ENCODE results near the gene VWA5B1.

GRCh38 chr1:20350421-20350820 lies 59.7 kb downstream of the VWA5B1 start:
- no peak for TF ChIP-seq POLR2A (IDR thresholded peaks at IDR 0.05)
- TF ChIP-seq, protein P1, sequence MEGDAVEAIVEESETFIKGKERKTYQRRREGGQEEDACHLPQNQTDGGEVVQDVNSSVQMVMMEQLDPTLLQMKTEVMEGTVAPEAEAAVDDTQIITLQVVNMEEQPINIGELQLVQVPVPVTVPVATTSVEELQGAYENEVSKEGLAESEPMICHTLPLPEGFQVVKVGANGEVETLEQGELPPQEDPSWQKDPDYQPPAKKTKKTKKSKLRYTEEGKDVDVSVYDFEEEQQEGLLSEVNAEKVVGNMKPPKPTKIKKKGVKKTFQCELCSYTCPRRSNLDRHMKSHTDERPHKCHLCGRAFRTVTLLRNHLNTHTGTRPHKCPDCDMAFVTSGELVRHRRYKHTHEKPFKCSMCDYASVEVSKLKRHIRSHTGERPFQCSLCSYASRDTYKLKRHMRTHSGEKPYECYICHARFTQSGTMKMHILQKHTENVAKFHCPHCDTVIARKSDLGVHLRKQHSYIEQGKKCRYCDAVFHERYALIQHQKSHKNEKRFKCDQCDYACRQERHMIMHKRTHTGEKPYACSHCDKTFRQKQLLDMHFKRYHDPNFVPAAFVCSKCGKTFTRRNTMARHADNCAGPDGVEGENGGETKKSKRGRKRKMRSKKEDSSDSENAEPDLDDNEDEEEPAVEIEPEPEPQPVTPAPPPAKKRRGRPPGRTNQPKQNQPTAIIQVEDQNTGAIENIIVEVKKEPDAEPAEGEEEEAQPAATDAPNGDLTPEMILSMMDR (IDR thresholded peaks at IDR 0.05): no peak

Measured in vagina (tissue), 2 donors.